ENCODE measurements around the gene DPP10.

Gene DPP10

DNA sequence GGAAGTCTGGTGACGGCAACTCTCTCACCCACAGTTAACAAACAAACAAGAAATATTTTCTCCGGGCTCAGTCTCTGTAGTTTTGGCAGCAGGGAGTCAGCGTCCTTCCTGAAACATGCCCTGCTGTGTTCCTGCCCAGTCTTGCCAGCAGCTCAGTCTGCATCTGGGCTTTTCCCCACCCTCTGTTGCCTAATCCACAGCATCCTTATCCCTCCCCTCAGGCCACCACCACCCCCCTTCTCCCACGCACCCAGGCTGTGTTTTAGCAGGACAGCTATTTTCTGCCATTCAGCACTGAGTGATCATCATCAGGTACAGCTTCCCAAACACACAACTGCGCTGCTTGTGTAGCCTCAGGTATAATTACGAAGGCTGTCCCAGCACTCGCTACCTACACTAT, 168.2 kb downstream of the DPP10 start:
- TF ChIP-seq CTCF (IDR thresholded peaks at IDR 0.05; ENCODE audit: low read length) (no peak), EZH2 (IDR thresholded peaks at IDR 0.05; ENCODE audit: borderline replicate concordance, low read length) (no peak)
- Histone ChIP-seq H3F3A (ENCODE audit: insufficient read depth, low read length) (no peaks in the 10 kb centered on the region), H2AFZ (ENCODE audit: low read length) (no peak overlapping the region), H3K9me2 (ENCODE audit: low read depth, low read length) (no peaks in the 10 kb centered on the region), H3K4me2 (ENCODE audit: low read length) (no peak overlapping the region), H3K4me1 (ENCODE audit: insufficient read depth, low read length, severe bottlenecking) (no peaks in the 10 kb centered on the region), H3K9me3 (ENCODE audit: low read length) (no peaks in the 10 kb centered on the region), H4K20me1 (ENCODE audit: insufficient read depth, low read length) (no peaks in the 10 kb centered on the region), H3K4me3 (ENCODE audit: low read depth, low read length, poor library complexity, severe bottlenecking) (no peak overlapping the region), H3K36me3 (ENCODE audit: insufficient read depth, low read length) (no peaks in the 10 kb centered on the region), H3K9ac (ENCODE audit: low read length) (no peak overlapping the region), H3K27me3 (ENCODE audit: insufficient read depth, low read length) (no peaks in the 10 kb centered on the region), H3K79me2 (ENCODE audit: insufficient read depth, low read length) (no peaks in the 10 kb centered on the region), H3K27ac (ENCODE audit: low read depth, low read length, poor library complexity, severe bottlenecking) (no peak overlapping the region)

DNA sequence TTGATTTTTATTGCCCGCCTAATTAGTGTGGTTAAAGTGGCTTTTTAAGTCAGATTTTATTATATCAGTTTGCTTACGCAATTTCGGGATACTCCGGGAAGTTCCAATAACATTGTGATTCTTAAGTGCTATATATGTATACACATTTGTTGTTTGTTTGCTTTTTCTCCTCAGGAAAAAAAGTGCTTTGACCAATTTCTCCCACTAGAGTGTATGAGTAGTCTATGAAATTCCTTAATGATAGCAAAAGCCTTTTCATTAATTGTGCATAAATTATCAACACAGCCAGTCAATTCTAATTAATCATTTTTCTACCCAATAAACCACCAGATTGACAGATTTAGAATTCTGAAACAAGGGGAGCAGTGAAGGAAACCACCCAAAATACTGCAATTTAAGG, 172.2 kb downstream of the DPP10 start:
- no peak overlapping the region for H2AFZ ChIP-seq (ENCODE audit: low read length)
- no peak overlapping the region for H3K27ac ChIP-seq (ENCODE audit: low read depth, low read length, poor library complexity, severe bottlenecking)
- H3K79me2 ChIP-seq (ENCODE audit: insufficient read depth, low read length): no peaks in the 10 kb centered on the region
- no peak overlapping the region for H3K4me3 ChIP-seq (ENCODE audit: low read depth, low read length, poor library complexity, severe bottlenecking)
- H3K4me2 ChIP-seq (ENCODE audit: low read length): no peak overlapping the region
- H3K27me3 ChIP-seq (ENCODE audit: insufficient read depth, low read length): no peaks in the 10 kb centered on the region
- H3K9ac ChIP-seq (ENCODE audit: low read length): no peak overlapping the region
- H3F3A ChIP-seq (ENCODE audit: insufficient read depth, low read length): no peaks in the 10 kb centered on the region
- no peaks in the 10 kb centered on the region for H3K36me3 ChIP-seq (ENCODE audit: insufficient read depth, low read length)
- no peaks in the 10 kb centered on the region for H3K9me3 ChIP-seq (ENCODE audit: low read length)
- H4K20me1 ChIP-seq (ENCODE audit: insufficient read depth, low read length): no peaks in the 10 kb centered on the region
- TF ChIP-seq CTCF (IDR thresholded peaks at IDR 0.05; ENCODE audit: low read length) (no peak), EZH2 (IDR thresholded peaks at IDR 0.05; ENCODE audit: borderline replicate concordance, low read length) (no peak)
- no peaks in the 10 kb centered on the region for H3K4me1 ChIP-seq (ENCODE audit: insufficient read depth, low read length, severe bottlenecking)
- H3K9me2 ChIP-seq (ENCODE audit: low read depth, low read length): no peaks in the 10 kb centered on the region

DNA sequence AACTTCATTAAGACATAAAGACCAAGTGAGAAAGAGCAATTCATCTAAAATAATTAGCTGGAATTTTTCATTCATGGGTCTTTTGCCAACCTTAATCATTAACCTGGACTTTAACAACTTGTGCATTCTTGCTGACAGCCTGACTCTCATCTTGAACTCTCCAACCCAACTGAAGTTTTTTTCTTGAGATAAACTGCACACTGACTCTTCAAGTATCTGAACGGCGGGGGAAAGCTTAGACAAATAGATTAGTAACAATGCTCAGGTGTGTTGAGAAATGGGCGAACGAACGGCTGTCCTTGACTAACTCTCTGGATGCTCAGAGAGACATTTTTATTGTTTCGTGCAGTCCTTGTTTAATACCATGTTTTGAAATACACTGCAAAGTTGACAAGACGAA, 186.0 kb downstream of the DPP10 start:
- no peak for TF ChIP-seq CTCF (IDR thresholded peaks at IDR 0.05; ENCODE audit: low read length)
- no peak overlapping the region for H3K4me2 ChIP-seq (ENCODE audit: low read length)

More for the DNA sequence above, 186.0 kb downstream of the DPP10 start:
- H3K4me3 ChIP-seq (ENCODE audit: low read depth, low read length, poor library complexity, severe bottlenecking): no peak overlapping the region
- H3F3A ChIP-seq (ENCODE audit: insufficient read depth, low read length): no peaks in the 10 kb centered on the region
- H2AFZ ChIP-seq (ENCODE audit: low read length): no peak overlapping the region
- no peaks in the 10 kb centered on the region for H3K27me3 ChIP-seq (ENCODE audit: insufficient read depth, low read length)
- no peak overlapping the region for H3K27ac ChIP-seq (ENCODE audit: low read depth, low read length, poor library complexity, severe bottlenecking)
- H3K36me3 ChIP-seq (ENCODE audit: insufficient read depth, low read length): no peaks in the 10 kb centered on the region
- H3K9ac ChIP-seq (ENCODE audit: low read length): no peak overlapping the region
- no peaks in the 10 kb centered on the region for H3K79me2 ChIP-seq (ENCODE audit: insufficient read depth, low read length)
- H4K20me1 ChIP-seq (ENCODE audit: insufficient read depth, low read length): no peaks in the 10 kb centered on the region
- no peaks in the 10 kb centered on the region for H3K4me1 ChIP-seq (ENCODE audit: insufficient read depth, low read length, severe bottlenecking)
- no peaks in the 10 kb centered on the region for H3K9me2 ChIP-seq (ENCODE audit: low read depth, low read length)
- H3K9me3 ChIP-seq (ENCODE audit: low read length): no peaks in the 10 kb centered on the region

All from OCI-LY1 (cell line).